ENCODE results near the gene PHF24.
"Not testable (repeated sequence)": the region's sequence is repeated elsewhere in the genome, so short reads cannot be mapped to it uniquely, and the experiment has no call there.

Gene PHF24

GRCh38 chr9:34997379-34997781 is 39.3 kb downstream of the PHF24 start:
- no peak for DNase-seq
- no peak for TF ChIP-seq POLR2A (IDR thresholded peaks at IDR 0.05; ENCODE audit: low read length)
- TF ChIP-seq GATA1 (IDR thresholded peaks at IDR 0.05; ENCODE audit: low read depth, low read length) = no peak

- DNase-seq = no peak
- TF ChIP-seq GATA1 (IDR thresholded peaks at IDR 0.05; ENCODE audit: low read depth, low read length) (no peak), POLR2A (IDR thresholded peaks at IDR 0.05; ENCODE audit: low read length) (no peak)
These were observed 40.2 kb downstream of the PHF24 start for GRCh38 chr9:34998266-34998665.

GRCh38 chr9:34999576-34999975 is 41.5 kb downstream of the PHF24 start:
- no peak for DNase-seq
- TF ChIP-seq POLR2A (IDR thresholded peaks at IDR 0.05; ENCODE audit: low read length) (no peak), GATA1 (IDR thresholded peaks at IDR 0.05; ENCODE audit: low read depth, low read length) (no peak)

GRCh38 chr9:35000535-35001284 is 42.6 kb downstream of the PHF24 start:
- no peak for TF ChIP-seq POLR2A (IDR thresholded peaks at IDR 0.05; ENCODE audit: low read length)
- no peak for TF ChIP-seq GATA1 (IDR thresholded peaks at IDR 0.05; ENCODE audit: low read depth, low read length)

GRCh38 chr9:35001285-35001677 is 43.2 kb downstream of the PHF24 start:
- DNase-seq = no peak
- no peak for TF ChIP-seq POLR2A (IDR thresholded peaks at IDR 0.05; ENCODE audit: low read length)
- TF ChIP-seq GATA1 (IDR thresholded peaks at IDR 0.05; ENCODE audit: low read depth, low read length) = no peak

More at GRCh38 chr9:35000535-35001284, 42.6 kb downstream of the PHF24 start:
- DNase-seq = no peak

GRCh38 chr9:35001803-35002502 is 43.9 kb downstream of the PHF24 start:
- TF ChIP-seq POLR2A (IDR thresholded peaks at IDR 0.05; ENCODE audit: low read length) = no peak
- no peak for TF ChIP-seq GATA1 (IDR thresholded peaks at IDR 0.05; ENCODE audit: low read depth, low read length)
- no peak for DNase-seq

GRCh38 chr9:35002623-35003022 is 44.5 kb downstream of the PHF24 start:
- no peak for DNase-seq
- TF ChIP-seq POLR2A (IDR thresholded peaks at IDR 0.05; ENCODE audit: low read length) = no peak
- no peak for TF ChIP-seq GATA1 (IDR thresholded peaks at IDR 0.05; ENCODE audit: low read depth, low read length)

GRCh38 chr9:35004299-35004698 is 46.2 kb downstream of the PHF24 start:
- not testable (repeated sequence) for DNase-seq

- TF ChIP-seq GATA1 (IDR thresholded peaks at IDR 0.05; ENCODE audit: low read depth, low read length) = no peak
- no peak for TF ChIP-seq POLR2A (IDR thresholded peaks at IDR 0.05; ENCODE audit: low read length)
- no peak for DNase-seq
These were observed 52.4 kb downstream of the PHF24 start for GRCh38 chr9:35010351-35010958.

GRCh38 chr9:35014517-35014916 is 56.4 kb downstream of the PHF24 start:
- TF ChIP-seq GATA1 (IDR thresholded peaks at IDR 0.05; ENCODE audit: low read depth, low read length) = no peak
- TF ChIP-seq POLR2A (IDR thresholded peaks at IDR 0.05; ENCODE audit: low read length) = no peak
- no peak for DNase-seq

GRCh38 chr9:35023443-35023842 is 65.4 kb downstream of the PHF24 start:
- not testable (repeated sequence) for DNase-seq

GRCh38 chr9:35026671-35027070 is 68.6 kb downstream of the PHF24 start:
- TF ChIP-seq GATA1 (IDR thresholded peaks at IDR 0.05; ENCODE audit: low read depth, low read length) = no peak
- no peak for TF ChIP-seq POLR2A (IDR thresholded peaks at IDR 0.05; ENCODE audit: low read length)
- peak in 1 of 2 experiments; percentile 40 for DNase-seq

- no peak for DNase-seq
- TF ChIP-seq POLR2A (IDR thresholded peaks at IDR 0.05; ENCODE audit: low read length) (no peak), GATA1 (IDR thresholded peaks at IDR 0.05; ENCODE audit: low read depth, low read length) (no peak)
These were observed 69.3 kb downstream of the PHF24 start for GRCh38 chr9:35027374-35027773.

GRCh38 chr9:35027860-35028259 is 69.8 kb downstream of the PHF24 start:
- DNase-seq = no peak
- no peak for TF ChIP-seq GATA1 (IDR thresholded peaks at IDR 0.05; ENCODE audit: low read depth, low read length)
- no peak for TF ChIP-seq POLR2A (IDR thresholded peaks at IDR 0.05; ENCODE audit: low read length)

- DNase-seq = peak in 1 of 2 experiments; percentile 37
- no peak for TF ChIP-seq POLR2A (IDR thresholded peaks at IDR 0.05; ENCODE audit: low read length)
- no peak for TF ChIP-seq GATA1 (IDR thresholded peaks at IDR 0.05; ENCODE audit: low read depth, low read length)
These were observed 70.3 kb downstream of the PHF24 start for GRCh38 chr9:35028341-35028740.
